Glomerular visceral epithelial cell (primary cell): ENCODE measurements around the gene LIMCH1.
A peak's percentile ranks its signal among the peaks of the same experiment; 100 is the strongest.
"Not testable (repeated sequence)": the region's sequence is repeated elsewhere in the genome, so short reads cannot be mapped to it uniquely, and the experiment has no call there.

Experiments
- DNase-seq: peaks from one replicate; pipeline ENCODE4 v3.0.0-alpha.2; 2016; ENCODE audit errors: extremely low spot score

The LIMCH1 gene

DNA sequence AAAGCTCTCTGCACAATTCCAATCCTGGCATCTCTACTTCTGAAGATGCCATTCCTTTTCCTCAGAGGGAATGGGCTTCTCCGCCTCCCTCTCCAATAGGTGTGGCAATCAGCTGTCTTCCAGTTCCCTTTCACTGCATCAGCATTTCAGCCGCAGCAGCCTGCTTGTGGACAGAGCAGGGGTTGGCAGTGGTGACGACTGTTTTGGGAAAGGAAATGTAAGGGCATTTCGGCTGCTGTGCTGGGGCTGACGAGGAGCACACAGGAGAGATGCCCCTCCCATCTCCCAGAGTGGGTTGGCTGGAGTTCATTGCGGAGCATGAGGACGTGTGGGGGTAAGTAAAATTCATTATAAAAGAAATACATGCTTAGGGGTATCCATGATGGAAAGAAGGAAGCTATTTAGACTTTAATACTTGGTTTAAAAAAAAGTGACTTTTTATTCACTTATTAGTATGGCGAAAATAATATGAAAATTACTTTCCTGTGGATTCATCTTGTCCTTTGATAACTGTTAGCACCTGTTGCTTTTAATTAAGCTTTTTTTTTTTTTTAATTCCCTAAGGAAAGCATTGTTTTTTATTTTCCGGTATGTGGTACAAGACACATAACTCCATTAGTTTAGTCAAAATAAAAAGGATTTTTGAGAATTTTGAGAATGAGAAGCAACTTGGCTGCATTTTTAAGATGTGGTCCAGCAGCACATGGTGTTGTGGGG is at the start of gene LIMCH1:
LIMCH1 (plus strand) TSS at position 141 of the 717 bp plus-strand sequence. CDS start 67,839 bp downstream, outside the sequence.
- no peak for DNase-seq

- not testable (repeated sequence) for DNase-seq
These were observed 46.8 kb upstream of the LIMCH1 start for GRCh38 chr4:41491081-41491576.

DNA sequence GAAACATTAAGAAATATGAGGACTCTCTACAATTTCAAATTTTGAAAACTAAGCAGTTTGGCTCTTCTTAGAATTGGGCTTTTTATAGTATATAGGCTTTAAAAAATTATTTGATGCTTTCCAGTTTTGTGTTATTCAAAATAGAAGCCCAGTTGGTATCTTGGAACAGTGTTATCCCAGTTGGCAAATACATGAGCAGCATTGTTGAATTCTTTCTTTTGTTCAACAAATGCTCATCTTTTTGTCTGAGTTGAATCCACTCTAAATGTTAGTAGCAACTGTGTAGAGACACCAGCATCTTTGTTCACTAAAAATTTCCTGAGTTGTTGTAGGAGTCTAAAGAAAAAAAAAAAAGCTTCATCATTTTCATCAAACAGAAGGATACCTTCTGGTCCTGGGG is 41.0 kb upstream of the LIMCH1 start:
- no peak for DNase-seq

GRCh38 chr4:41498177-41498576 is 39.8 kb upstream of the LIMCH1 start:
- no peak for DNase-seq

- DNase-seq = no peak
These were observed 33.7 kb upstream of the LIMCH1 start for GRCh38 chr4:41504167-41504818.

DNA sequence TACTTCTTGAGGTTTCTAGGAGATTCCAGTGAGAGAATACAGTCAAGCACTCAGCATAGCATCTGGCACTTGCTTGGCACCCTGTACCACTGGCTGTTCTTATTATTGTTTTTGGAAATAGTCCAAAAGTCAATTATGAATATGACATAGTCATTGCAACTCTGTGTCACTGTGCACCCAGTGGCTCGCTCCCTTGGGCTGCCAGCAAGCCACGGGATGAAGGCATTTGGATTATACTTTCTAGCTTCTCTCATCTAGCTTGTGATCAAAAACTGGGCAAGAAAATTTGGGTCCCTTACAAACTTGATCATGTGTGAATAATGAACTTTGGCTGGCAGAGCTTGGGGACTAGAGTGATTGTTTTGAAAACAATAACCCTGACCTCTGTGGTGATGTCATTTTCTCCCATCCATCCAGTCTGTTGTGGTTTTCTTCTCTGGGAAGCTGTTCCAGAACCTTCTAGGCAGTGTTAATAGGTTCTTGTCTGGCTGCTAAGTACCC is 32.7 kb upstream of the LIMCH1 start:
- peak; percentile 73 for DNase-seq

DNA sequence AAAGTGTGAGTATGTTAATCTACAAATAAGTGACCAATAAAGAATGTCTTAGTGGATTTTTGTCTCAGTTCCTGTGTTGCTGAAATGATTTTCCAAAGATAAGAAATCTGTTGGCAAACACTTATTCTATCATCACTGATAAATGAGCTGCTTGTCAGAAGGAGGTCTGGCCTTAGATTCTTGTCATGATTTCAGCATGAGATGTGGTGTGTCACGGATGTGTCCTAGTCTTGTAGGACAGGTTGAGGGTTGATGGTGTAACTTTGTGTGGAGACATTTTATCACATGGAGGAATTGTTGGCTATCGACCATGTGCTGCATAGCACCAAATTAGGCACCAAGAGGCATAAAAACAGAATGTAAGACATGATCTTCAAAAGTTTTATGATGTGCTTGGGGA is 31.8 kb upstream of the LIMCH1 start:
- peak; percentile 61 for DNase-seq

DNA sequence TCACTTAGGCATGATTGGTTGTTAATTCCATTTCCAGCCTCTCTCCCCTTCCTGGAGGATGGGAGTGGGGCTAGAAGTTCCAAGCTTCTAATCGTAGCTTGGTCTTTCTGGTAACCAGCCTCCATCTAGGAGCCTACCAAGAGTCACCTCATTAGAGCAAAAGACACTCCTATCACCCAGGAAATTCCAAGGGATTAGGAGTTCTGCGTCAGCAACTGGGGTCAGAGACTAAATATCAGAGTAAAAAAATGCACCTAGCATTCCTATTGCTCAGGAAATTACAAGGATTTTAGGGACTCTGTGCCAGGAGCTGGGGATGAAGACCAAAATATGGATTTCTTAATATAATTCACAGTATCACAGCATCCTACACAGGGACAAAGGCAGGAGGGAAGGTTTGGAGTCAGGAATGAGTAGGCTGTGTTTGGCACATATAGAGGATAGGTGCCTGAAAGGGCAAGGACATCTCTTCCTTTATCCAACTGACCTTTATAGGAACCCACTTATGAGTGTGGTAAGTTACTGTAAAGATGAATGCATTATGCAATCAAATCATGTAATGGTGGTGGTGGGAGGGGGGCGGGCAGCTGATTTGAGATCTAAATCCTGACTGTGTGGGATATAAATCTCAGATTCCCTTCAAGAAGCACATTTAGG is 30.5 kb upstream of the LIMCH1 start:
- peak; percentile 59 for DNase-seq

DNA sequence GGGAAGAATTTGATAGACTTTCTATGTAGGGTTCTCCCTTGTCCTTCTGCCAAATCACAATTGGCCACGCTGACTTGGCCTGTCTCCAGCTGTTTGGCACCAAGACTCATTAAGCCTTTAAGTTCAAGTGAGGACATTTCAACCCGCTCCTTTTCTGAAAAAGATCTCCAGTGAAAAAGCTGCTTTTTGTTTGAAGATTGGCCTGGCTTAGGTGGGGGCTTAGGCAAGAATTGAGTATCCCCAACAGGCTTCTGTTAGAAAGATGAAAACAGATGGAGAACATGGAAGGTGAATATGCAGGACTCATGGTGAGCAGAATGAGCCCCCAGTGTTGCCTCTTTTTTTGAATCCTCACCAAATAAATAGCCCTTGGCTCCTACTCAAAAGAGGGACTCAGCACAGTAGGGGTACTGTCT is 28.5 kb upstream of the LIMCH1 start:
- DNase-seq = peak; percentile 35

- DNase-seq = no peak
These were observed 27.8 kb upstream of the LIMCH1 start for GRCh38 chr4:41510179-41510578.

DNA sequence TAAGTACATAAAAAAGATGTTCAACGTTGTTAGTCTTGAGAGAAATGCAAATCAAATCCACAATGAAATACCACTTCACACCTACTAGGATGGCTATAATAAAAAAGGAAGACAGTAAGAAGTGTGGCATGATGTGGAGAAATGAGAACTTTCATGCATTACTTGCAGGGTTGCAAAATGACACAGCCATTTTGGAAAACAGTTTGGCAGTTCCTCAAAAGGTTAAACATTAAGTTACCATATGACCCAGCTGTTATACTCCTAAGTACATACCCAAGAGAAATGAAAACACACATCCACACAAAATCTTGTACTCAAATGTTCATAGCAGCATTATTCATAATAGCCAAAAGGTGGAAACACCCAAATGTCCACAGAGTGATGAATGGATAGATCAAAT is 25.8 kb upstream of the LIMCH1 start:
- DNase-seq = no peak

DNA sequence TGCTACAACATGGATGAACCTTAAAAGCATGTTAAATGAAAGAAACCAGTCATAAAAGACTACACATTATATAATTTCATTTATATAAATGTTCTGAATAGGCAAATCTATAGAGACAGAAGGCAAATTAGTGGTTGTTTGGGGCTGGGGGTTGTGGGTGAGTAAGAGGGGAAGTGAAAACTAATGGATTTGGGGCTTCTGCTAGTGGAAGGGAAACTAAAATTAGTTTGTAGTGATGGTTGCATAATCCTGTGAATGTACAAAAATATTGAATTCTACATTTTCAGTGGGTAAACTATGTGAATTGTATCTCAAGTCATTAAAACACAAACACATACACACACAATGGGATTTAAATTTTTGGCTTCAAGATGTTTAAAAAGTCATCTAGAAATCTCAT is 25.4 kb upstream of the LIMCH1 start:
- DNase-seq = no peak

- no peak for DNase-seq
These were observed 23.8 kb upstream of the LIMCH1 start for GRCh38 chr4:41514169-41514568.

DNA sequence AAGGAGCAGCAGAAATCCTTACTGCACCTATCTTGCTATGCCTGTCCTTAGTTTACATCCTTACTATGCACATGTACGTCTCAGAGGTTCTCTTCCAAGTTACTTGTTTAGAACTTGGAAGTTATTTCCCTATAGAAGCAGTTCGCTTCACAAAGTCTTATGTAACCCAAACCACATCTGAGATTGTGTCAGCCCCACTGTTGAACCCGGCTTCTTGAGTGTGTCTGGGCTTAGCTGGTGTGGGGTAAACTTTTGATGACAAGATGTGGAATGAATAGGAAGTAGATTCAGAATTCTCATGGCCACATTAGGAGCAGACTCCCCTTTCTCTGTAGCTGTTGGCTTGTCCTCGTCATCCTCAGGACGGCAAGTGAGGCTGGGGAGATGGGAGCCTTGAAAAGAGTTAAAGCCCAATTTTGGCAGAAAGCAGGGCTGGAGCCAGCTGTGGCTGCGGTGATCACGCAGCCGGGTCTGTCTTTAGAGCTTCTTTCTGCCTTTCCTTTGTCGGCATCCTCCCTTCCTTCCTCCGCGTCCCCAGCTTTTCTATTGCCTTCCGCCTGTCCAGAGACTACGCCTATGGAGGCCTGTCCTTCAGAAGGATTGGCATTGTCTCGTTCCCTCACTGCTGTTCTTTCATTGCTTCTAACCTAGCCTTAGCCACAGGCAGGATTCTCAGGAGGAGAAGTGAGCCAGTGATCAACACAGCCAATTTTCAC is 23.0 kb upstream of the LIMCH1 start:
- DNase-seq = no peak

DNA sequence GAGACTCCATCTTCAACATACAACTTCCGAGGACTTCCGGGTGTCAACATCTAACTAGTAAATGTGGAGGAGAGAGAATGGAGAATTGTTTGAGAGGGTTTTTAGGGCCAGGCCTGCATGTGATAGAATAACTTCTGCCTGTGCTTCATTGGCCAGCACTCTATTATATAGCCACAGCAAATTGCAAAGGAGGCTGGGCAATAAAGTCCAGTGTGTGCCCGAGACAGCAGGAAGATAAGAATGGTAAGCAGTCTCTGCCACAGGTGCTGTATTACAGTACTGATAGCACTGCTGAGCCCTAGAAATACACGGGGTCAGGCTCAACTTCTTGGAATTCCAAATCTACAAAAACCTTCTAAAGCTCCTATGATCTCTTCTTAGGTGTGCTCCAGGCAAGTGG is 20.8 kb upstream of the LIMCH1 start:
- no peak for DNase-seq

GRCh38 chr4:41517747-41518146 is 20.2 kb upstream of the LIMCH1 start:
- no peak for DNase-seq

DNA sequence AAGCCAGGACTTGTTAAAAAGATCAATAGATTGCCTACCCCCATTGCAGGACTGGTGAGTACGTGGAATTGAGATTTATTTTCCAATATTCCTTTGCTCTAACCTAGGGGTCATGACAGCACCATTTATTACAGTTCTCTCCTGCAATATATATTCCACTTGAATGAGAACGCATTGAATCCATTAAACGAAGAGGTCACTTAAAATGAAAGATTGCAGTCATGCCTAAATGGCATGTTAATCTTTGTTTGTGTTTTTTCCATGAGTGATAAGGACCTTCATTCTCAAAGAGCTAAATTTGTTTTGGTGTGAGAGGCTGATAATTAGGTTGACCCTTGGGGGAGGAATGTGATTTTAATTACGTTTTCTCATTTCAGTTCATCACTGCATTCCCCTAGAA is 13.5 kb upstream of the LIMCH1 start:
- no peak for DNase-seq

DNA sequence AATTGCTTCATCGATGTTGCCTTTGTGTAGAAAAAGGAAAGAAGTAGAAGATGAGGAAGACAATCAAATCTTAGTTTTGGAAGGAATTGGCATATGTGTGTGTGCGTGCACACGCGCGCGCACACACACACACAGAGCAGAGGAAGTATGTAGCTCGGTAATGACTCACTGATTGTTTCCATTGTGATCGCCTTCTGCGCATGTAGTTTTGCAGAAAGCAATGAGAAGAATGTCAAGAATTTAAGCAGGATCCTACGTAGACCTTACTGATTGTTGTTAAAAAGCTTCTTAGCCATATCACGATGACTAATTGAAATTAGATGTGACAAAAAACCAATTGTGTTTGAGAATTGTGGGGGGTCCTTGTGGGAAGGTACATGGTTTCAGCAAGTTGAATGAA is 12.8 kb upstream of the LIMCH1 start:
- DNase-seq = peak; percentile 90

DNA sequence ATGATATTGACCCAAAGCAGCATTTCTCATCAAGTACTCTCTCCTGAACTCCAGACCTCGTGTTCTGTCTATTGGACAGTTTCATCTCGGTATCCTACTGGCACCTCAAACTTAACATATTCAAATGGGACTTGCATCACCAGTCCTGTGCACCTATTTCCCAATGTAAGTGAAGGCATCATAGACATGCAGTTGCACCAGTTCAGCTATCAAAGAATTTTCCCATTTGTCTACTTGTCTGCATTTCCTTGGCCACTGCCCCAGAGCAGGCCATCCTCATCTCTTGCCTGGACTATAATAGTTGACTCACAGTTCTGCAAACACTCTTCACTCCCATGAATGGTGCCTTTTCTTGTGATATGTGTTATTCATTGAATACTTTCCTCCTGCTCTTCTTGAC is 11.3 kb upstream of the LIMCH1 start:
- no peak for DNase-seq

DNA sequence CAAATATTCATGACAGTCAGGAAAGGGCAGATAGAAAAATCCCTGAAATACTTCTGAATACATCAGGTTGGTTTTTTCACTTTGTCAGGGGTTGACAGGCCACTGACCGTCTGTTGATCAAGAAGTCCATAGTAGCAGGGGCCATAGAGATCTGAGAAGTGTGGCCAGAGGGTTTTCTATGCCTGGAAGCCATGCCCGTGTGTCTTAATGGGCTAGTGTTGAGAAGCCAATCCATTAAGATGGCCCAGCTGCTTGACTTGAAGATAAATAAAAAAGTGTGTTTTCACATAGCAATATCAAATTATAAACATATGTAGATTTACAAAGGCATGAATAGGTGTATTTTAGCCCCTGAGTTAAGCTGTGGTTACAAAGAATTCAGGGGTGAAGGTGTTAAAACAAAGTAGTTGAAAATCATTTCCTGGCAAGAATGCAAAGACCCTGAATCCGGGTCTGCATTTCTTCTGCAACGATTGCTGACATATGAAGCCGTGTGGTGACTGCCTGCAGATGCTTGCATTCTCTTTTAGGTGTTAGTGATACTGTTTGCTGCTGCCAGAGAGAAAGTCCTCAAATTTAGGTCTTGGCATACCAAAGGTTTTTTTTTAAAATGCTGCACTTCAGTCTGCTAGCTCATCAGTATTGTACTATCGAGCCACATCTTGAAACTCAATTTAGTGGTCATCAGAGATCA is 9.3 kb upstream of the LIMCH1 start:
- no peak for DNase-seq

- DNase-seq = no peak
These were observed 7.2 kb upstream of the LIMCH1 start for GRCh38 chr4:41530741-41531140.
